Central memory CD8-positive, alpha-beta T cell (primary cell): Measurements from ENCODE around the gene SHISA2.

Experiments used
- ATAC-seq: fragments of 150-1000 bp; cut with Tn5 transposase; replicated peaks from 2 replicates; pipeline ENCODE4 v1.10.0; 2022; ENCODE audit warnings: mild to moderate bottlenecking, moderate FRiP score, moderate number of reproducible peaks; ENCODE audit not compliant: poor library complexity, severe bottlenecking; ENCODE audit errors: extremely low read depth
- DNase-seq, 2 donors: peaks; one replicate each; pipeline ENCODE4 v3.0.0; 2021; ENCODE audit warnings: low spot score in 2 of 2
- H3K27ac Mint-ChIP-seq: one replicate; pipeline ENCODE4 v1.8.0; 2022; ENCODE audit warnings: low read depth, mild to moderate bottlenecking, moderate library complexity, mixed read lengths
- H3K27me3 Mint-ChIP-seq: one replicate; pipeline ENCODE4 v1.8.0; 2022; ENCODE audit warnings: mixed read lengths
- H3K36me3 Mint-ChIP-seq: one replicate; pipeline ENCODE4 v1.8.0; 2022; ENCODE audit warnings: mild to moderate bottlenecking, moderate library complexity, mixed read lengths; ENCODE audit not compliant: insufficient read depth
- H3K4me1 Mint-ChIP-seq: one replicate; pipeline ENCODE4 v1.8.0; 2022; ENCODE audit warnings: mixed read lengths
- H3K4me3 Mint-ChIP-seq: one replicate; pipeline ENCODE4 v1.8.0; 2022; ENCODE audit warnings: mild to moderate bottlenecking, moderate library complexity, mixed read lengths
- H3K9me3 Mint-ChIP-seq: one replicate; pipeline ENCODE4 v1.8.0; 2022; ENCODE audit warnings: mixed read lengths

Gene SHISA2

DNA sequence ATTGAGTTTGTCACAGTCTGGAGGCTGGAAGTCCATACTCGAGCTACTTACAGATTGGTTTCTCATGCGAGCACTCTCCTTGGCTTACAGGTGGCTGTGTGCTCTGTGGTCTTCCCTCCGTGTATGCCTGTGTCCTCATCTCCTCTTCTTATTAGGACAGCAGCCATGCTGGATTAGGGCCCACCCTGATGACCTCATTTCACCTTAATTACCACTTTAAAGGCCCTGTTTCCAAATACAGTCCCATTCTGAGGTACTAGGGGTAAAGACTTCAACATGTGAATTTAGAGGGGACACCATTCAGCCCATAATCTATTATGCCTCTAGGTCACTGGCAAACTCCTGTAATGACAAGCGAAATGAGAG is 40.6 kb downstream of the SHISA2 start:
- Mint-ChIP-seq H3K36me3 (peaks cover 6% of the 10 kb centered on the region), H3K27me3 (no peaks in the 10 kb centered on the region), H3K4me3 (peak overlapping the region; percentile 85), H3K9me3 (no peaks in the 10 kb centered on the region), H3K4me1 (no peaks in the 10 kb centered on the region), H3K27ac (no peak overlapping the region)
- DNase-seq (no peak), ATAC-seq (no peak)

DNA sequence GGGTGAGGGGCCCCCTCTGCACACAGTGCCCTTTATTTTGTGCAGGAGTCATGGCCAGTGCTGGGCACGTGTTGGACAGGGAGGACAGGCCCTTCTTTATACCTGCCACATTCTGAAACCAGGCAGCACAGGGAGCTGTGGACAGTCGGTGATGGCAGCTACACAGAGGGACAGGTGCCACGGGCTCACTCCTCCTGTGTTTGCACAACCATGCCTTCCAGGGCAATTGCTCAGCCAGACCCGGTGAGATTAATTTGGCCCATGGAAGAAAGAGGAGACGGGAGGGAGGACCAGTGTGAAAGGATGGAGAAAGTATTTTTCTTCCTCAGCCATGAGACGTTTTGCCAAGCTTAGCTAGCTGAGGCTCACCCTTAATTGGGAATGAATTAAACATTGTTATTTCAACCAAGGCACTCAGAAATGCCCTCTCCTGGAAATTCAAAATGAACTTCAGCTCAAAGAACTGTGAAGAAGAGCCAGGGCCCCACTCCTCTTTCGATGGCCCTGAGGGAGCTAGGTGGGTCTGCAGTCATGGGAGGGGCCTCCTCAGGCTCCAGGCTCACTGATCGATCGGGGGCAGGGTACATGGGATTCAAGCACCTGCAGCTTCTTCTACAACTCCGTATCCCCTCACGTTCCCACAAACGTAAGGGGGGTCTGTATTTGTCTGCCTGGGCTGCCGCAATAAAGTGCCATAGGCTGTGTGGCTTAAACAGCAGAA is 41.2 kb downstream of the SHISA2 start:
- DNase-seq: no peak
- Mint-ChIP-seq H3K9me3 (no peaks in the 10 kb centered on the region), H3K4me3 (peak overlapping the region; percentile 85), H3K27me3 (peaks cover 1% of the 10 kb centered on the region), H3K36me3 (peaks cover 6% of the 10 kb centered on the region), H3K4me1 (no peaks in the 10 kb centered on the region), H3K27ac (peak overlapping the region; percentile 35)
- no peak for ATAC-seq

DNA sequence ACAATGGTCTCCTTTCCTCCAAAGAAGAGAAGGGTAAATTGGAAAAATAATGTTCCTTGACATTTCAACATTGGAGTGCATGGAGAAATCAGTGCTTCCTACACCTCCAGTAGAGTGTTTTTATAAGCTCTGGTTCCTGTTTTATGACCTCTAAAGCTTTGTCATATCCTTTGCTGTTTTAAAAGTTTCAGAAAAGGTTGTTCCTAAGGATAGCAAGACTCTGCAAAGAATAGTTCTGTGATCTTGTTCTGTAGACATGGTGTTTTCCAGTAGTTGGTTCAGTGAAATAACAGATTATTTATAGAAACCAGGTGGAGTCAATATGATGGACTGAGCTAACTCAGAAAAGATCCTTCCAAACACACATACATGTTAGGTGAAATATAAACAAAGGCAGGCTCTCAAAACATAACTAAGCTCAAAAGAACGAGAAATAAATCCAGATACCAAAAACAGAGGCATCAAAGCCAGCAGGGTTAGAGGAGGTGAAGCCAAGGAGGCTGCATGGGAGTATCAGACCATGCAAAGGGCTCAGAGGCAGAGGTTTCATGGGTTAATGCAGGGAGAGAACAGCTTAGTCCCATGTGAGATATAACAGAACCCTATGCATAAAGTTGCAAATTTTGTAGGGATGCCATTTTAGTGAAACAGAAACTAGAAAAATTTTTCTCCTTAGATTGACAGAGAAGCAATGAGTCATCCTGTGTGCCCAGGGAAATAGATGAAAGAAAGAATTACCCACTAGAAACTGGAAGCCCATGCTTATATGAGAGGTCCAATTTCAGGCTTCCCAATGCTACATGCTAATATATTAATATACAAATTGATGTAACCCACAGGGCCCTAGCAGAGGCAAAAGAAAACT is 44.3 kb downstream of the SHISA2 start:
- DNase-seq: no peak
- H3K9me3 Mint-ChIP-seq: peaks cover 10% of the 10 kb centered on the region
- no peak for ATAC-seq
- peak overlapping the region; percentile 25 for H3K27ac Mint-ChIP-seq
- peaks cover 6% of the 10 kb centered on the region for H3K36me3 Mint-ChIP-seq
- H3K4me1 Mint-ChIP-seq: no peaks in the 10 kb centered on the region
- H3K4me3 Mint-ChIP-seq: no peak overlapping the region
- peaks cover 14% of the 10 kb centered on the region for H3K27me3 Mint-ChIP-seq
